22Rv1 (cell line): ENCODE results near the gene NHLRC2.

ENCODE experiments used
- CTCF ChIP-seq: fragments of 450-650 bp; IDR thresholded peaks from 2 replicates; pipeline ENCODE4 v1.5.1; 2017; ENCODE audit warnings: mild to moderate bottlenecking
- ZFX ChIP-seq: fragments of 450-650 bp; IDR thresholded peaks from 2 replicates; pipeline ENCODE4 v1.6.1; 2017; ENCODE audit warnings: antibody characterized with exemption, borderline replicate concordance

GRCh38 chr10:113865901-113866300, 11.4 kb downstream of the NHLRC2 start:
- TF ChIP-seq CTCF = no peak
- TF ChIP-seq ZFX = no peak
